Measurements from ENCODE around the gene LARP1B.
"Not testable (repeated sequence)": the region's sequence is repeated elsewhere in the genome, so short reads cannot be mapped to it uniquely, and the experiment has no call there.

LARP1B gene

DNA sequence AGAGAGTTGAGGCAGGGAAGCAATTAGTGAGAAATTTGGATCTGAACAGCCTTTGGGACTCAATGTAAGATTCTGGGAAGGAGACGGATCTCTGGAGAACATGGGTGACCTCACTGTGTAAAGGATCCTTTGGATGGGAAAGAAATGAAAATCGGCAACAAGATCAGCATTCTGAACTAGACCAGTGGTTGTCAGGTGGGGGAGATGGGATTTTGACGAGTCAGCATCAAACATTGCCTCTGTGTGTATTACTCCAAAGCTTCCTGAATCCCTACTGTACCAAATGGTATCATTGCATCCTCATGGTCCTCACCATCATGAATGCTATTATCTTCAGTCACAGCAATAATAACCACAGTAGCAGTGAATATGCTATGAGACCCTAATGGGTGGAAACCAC is 173.7 kb downstream of the LARP1B start:
- H3K27ac ChIP-seq: no peak overlapping the region
- TF ChIP-seq, protein P1, sequence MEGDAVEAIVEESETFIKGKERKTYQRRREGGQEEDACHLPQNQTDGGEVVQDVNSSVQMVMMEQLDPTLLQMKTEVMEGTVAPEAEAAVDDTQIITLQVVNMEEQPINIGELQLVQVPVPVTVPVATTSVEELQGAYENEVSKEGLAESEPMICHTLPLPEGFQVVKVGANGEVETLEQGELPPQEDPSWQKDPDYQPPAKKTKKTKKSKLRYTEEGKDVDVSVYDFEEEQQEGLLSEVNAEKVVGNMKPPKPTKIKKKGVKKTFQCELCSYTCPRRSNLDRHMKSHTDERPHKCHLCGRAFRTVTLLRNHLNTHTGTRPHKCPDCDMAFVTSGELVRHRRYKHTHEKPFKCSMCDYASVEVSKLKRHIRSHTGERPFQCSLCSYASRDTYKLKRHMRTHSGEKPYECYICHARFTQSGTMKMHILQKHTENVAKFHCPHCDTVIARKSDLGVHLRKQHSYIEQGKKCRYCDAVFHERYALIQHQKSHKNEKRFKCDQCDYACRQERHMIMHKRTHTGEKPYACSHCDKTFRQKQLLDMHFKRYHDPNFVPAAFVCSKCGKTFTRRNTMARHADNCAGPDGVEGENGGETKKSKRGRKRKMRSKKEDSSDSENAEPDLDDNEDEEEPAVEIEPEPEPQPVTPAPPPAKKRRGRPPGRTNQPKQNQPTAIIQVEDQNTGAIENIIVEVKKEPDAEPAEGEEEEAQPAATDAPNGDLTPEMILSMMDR (IDR thresholded peaks at IDR 0.05): no peak
- TF ChIP-seq ZFX (IDR thresholded peaks at IDR 0.05; ENCODE audit: borderline replicate concordance): no peak

DNA sequence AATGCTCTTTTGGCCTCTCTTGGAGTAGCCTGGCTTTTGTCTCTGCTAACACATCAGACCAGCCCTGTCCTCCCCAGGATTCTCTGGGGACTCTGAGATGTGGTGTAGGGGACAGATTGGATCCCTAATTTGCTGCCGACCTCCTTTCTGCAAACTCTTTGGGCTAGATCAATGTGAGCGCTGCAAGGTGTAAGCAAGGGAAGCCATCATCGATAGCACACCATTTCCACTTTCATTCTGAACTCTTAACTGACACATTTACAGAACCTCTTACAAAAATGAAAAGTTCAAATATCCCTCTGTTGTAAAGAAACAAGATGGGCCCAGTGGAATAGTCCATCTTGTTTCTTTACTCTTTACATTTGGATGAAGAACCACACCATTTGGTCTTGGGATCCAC is 179.9 kb downstream of the LARP1B start:
- no peak overlapping the region for H3K27ac ChIP-seq
- TF ChIP-seq, protein P1 (IDR thresholded peaks at IDR 0.05): no peak
- no peak for TF ChIP-seq ZFX (IDR thresholded peaks at IDR 0.05; ENCODE audit: borderline replicate concordance)

DNA sequence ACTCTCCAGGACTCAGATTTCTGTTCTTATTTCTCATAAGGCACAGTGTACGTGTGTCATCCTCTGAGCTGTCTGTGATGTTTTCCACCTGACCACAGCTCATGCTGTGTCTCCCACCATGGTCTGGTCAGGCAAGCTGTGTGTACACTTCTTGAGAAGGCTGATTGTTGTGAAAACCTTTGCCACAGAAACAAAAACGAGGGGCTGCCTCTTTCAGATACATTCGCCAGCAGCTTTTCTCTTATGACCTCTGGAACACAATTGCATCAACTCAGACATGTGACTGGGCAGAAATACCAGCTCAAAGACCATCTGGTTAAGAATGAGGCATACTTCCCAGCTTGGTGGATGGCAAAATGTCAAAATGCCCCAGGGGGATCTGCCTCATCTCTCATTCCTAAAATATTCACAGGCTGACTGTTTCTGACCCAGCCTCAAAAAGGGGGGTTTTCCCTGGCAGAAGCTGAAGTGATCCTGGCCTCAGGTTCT is 180.4 kb downstream of the LARP1B start:
- H3K27ac ChIP-seq: no peak overlapping the region
- no peak for TF ChIP-seq ZFX (IDR thresholded peaks at IDR 0.05; ENCODE audit: borderline replicate concordance)
- TF ChIP-seq, protein P1 (IDR thresholded peaks at IDR 0.05): no peak

DNA sequence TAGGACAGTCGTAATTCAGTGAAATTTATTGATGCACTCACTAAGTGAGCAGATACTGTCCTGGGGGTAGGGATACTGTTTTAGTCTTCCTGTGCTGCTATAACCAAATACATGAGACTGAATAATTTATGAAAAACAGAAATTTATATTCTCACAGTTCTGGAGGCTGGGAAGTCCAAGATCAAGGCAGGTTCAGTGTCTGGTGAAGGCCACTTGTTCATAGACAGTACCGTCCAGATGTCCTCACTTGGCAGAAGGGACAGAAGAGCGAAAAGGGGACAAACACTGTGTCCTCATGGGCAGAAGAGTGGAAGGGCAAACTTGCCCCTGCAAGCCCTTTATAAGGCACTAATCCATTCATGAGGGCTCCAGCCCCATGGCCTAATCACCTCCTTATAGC is 180.9 kb downstream of the LARP1B start:
- no peak overlapping the region for H3K27ac ChIP-seq
- TF ChIP-seq ZFX (IDR thresholded peaks at IDR 0.05; ENCODE audit: borderline replicate concordance): no peak
- TF ChIP-seq, protein P1 (IDR thresholded peaks at IDR 0.05): no peak

DNA sequence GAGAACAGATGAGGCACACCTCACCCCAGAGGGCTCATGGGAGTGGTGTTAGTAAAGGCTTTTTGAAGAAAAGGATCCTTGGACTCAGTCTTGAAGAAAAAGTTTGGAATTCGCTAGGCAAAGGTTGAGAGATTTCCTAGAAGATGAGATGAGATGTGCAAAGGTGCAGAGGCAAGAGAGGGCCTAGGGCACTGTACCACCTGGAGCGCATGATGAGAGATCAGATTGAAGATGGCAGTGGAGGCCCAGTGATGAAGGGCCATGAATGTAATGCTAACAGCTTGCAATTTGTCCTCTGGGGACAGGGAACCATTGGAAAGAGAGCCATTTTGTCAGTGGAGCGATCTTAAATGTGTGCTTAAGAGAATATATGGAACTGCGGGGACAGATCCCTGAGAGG is 181.5 kb downstream of the LARP1B start:
- H3K27ac ChIP-seq: no peak overlapping the region
- TF ChIP-seq ZFX (IDR thresholded peaks at IDR 0.05; ENCODE audit: borderline replicate concordance): no peak
- TF ChIP-seq, protein P1 (IDR thresholded peaks at IDR 0.05): no peak

DNA sequence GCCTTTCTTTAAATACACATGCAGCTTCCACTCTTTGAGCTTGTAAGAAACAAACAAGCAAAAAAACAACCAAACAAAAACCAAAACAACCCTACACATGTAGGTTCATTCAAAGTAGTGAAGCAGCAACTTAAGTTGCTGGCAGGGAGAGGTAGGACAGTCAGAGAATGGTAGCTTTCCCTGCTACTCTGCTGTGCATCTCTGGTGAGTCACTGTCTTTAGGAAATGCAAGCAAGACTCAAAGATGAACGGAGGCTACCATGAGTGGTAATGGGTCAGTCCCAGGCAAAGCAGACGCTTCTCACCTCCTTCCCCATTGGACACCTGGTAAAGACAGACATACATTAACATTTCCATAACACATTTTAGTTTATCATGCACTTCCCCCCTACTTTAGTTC is 183.3 kb downstream of the LARP1B start:
- TF ChIP-seq, protein P1 (IDR thresholded peaks at IDR 0.05): no peak
- no peak for TF ChIP-seq ZFX (IDR thresholded peaks at IDR 0.05; ENCODE audit: borderline replicate concordance)
- H3K27ac ChIP-seq: no peak overlapping the region

DNA sequence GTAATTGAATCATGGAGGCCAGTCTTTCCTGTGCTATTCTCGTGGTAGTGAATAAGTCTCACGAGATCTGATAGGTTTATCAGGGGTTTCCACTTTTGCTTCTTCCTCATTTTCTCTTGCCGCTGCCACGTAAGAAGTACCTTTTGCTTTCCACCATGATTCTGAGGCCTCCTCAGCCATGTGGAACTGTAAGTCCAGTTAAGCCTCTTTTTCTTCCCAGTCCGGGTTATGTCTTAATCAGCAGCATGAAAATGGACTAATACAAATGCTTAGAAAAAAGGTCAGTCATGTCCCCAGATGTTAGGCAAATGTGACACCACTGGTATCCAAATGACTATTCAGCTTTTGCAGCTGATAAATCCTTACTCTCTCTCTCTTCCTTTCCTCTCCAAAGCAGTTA is 184.3 kb downstream of the LARP1B start:
- H3K27ac ChIP-seq: not testable (repeated sequence)

DNA sequence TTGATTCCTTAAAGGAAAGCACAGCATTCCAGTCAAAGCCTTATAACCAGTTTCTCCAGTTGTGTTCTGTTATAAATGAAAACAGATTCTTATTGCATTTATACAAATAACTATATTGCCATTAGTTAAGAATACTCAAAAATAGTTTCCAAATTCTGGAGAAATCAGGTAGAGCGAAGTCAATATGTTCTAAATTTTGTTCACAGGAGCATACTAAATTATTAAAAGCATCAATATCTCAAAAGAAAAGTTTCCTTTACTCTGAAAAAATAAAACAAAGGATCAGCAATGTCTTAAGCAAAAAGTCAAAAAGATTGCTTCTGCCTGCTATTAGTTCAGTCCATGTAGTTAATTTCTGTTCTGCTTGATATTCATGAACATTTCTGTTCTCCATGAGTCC is 186.8 kb downstream of the LARP1B start:
- TF ChIP-seq ZFX (IDR thresholded peaks at IDR 0.05; ENCODE audit: borderline replicate concordance): no peak
- TF ChIP-seq, protein P1 (IDR thresholded peaks at IDR 0.05): no peak
- no peak overlapping the region for H3K27ac ChIP-seq

Measured in 22Rv1 (cell line).